Effector memory CD8-positive, alpha-beta T cell (primary cell): Measurements from ENCODE around the gene PCDHGC5.

Source experiments
- ATAC-seq: fragments of 150-1000 bp; cut with Tn5 transposase; replicated peaks from 2 replicates; pipeline ENCODE4 v1.10.0; 2021; ENCODE audit warnings: mild to moderate bottlenecking, moderate library complexity
- DNase-seq, 3 experiments: peaks; one replicate each; pipeline ENCODE4 v3.0.0; 2021
- H3K27ac Mint-ChIP-seq, 2 donors: one replicate each; pipeline ENCODE4 v1.8.0; 2022; ENCODE audit warnings: mild to moderate bottlenecking in 2 of 2, mixed read lengths in 2 of 2, moderate library complexity in 2 of 2
- H3K27me3 Mint-ChIP-seq, 2 donors: one replicate each; pipeline ENCODE4 v1.8.0; 2022; ENCODE audit warnings: mixed read lengths in 2 of 2
- H3K36me3 Mint-ChIP-seq: one replicate; pipeline ENCODE4 v1.8.0; 2022; ENCODE audit warnings: mild to moderate bottlenecking, moderate library complexity, mixed read lengths; ENCODE audit not compliant: insufficient read depth
- H3K4me1 Mint-ChIP-seq, 2 donors: one replicate each; pipeline ENCODE4 v1.8.0; 2022; ENCODE audit warnings: low read depth in 2 of 2, mixed read lengths in 2 of 2
- H3K4me3 Mint-ChIP-seq, 2 donors: one replicate each; pipeline ENCODE4 v1.8.0; 2022; ENCODE audit warnings: mild to moderate bottlenecking in 2 of 2, mixed read lengths in 2 of 2, moderate library complexity in 2 of 2
- H3K9me3 Mint-ChIP-seq, 2 donors: one replicate each; pipeline ENCODE4 v1.8.0; 2022; ENCODE audit warnings: mixed read lengths in 2 of 2

The PCDHGC5 gene

DNA sequence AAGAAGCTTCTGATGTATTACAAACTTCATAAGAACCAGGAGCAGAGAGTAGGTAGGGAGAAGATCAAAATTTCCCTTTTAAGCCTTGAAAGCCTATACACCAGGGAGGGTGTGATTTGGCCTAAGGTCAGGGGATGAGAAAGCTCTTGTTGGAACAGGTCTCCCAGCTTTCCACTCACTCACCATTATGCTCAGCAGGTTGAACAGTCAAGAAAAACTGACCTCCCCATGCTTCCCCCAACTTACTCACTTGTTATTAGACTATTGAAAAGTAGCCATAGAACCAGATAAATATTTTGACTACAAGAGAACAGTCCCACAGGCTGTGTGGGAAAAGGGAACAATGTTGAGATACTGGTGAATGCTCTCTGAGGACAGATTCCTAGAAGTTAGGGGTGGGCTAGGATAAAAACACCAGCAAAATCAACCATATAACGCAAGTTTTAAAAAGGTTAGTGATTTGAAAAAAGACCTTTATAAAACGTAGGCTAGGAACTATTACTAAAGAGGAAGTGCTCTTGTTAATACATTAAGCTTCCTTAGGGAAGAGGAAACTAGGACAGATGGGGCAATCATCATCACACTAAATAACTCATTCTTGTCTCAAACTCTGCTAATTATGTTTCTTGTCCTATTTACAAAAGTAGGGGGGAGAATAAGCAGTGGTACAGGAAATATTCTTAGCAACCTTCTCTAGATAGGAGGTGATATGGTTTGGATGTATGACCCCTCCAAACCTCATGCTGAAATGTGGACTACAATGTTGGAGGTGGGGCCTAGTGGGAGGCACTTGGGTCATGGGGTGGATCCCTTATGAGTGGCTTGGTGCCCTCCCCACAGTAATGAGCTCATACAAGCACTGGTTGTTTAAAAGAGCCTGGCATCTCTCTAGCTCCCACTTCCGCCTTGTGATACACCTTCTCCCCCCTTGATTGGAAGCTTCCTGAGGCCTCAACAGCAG, 31.0 kb downstream of the PCDHGC5 start:
- Mint-ChIP-seq H3K9me3 (no peaks in the 10 kb centered on the region), H3K27ac (peak overlapping the region; percentile 20 to 54), H3K36me3 (peaks cover 95% of the 10 kb centered on the region)

DNA sequence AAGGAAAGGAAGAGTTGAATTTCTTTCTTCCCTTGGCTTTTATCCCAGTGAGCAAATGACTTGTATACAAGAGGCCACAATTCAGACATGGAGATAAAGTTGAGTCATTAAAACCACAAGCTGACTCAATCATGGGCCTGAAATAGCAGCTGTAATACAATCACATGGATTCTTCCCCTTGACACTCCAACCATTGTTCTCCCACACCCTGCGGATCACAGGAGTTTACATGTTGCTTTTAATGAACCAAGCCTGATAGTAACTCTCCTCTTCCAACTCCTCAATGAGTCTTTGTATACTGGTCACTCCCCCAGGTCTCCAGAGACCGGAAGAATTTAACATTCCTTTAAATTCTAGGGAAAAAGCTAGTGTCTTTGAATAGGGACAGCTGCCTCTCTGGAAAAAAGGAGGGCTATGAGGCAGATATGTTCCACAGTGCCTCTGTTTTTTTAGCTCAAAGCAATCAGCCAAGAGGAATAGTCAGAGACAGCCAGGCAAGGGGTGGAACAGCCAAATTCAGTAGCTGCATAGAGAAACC, 32.4 kb downstream of the PCDHGC5 start:
- Mint-ChIP-seq H3K27ac (peak overlapping the region in 1 of 2 donors; percentile 58), H3K36me3 (peaks cover 93% of the 10 kb centered on the region), H3K4me1 (peaks cover 13 to 23% of the 10 kb centered on the region in 2 donors)

More for the DNA sequence above, 31.0 kb downstream of the PCDHGC5 start:
- DNase-seq, result no peak
- ATAC-seq, result no peak
- H3K4me3 Mint-ChIP-seq, result no peak overlapping the region
- H3K4me1 Mint-ChIP-seq, result peaks cover 20 to 28% of the 10 kb centered on the region in 2 donors
- H3K27me3 Mint-ChIP-seq, result no peaks in the 10 kb centered on the region

GRCh38 chr5:141522301-141522700, 33.4 kb downstream of the PCDHGC5 start:
- Mint-ChIP-seq H3K9me3 (no peaks in the 10 kb centered on the region), H3K4me1 (peaks cover 7 to 15% of the 10 kb centered on the region in 2 donors), H3K4me3 (no peak overlapping the region), H3K27me3 (no peaks in the 10 kb centered on the region), H3K27ac (peak overlapping the region; percentile 20 to 58), H3K36me3 (peaks cover 93% of the 10 kb centered on the region)
- no peak for ATAC-seq
- no peak for DNase-seq

More for the DNA sequence above, 32.4 kb downstream of the PCDHGC5 start:
- Mint-ChIP-seq H3K27me3 (no peaks in the 10 kb centered on the region), H3K9me3 (no peaks in the 10 kb centered on the region), H3K4me3 (no peak overlapping the region)
- ATAC-seq (no peak), DNase-seq (no peak)

GRCh38 chr5:141523991-141524390, 35.1 kb downstream of the PCDHGC5 start:
- DNase-seq (no peak), ATAC-seq (no peak)
- H3K36me3 Mint-ChIP-seq, result peaks cover 83% of the 10 kb centered on the region
- no peaks in the 10 kb centered on the region for H3K9me3 Mint-ChIP-seq
- H3K4me3 Mint-ChIP-seq, result no peak overlapping the region
- peaks cover 7 to 14% of the 10 kb centered on the region in 2 donors for H3K4me1 Mint-ChIP-seq
- no peaks in the 10 kb centered on the region for H3K27me3 Mint-ChIP-seq
- no peak overlapping the region for H3K27ac Mint-ChIP-seq

DNA sequence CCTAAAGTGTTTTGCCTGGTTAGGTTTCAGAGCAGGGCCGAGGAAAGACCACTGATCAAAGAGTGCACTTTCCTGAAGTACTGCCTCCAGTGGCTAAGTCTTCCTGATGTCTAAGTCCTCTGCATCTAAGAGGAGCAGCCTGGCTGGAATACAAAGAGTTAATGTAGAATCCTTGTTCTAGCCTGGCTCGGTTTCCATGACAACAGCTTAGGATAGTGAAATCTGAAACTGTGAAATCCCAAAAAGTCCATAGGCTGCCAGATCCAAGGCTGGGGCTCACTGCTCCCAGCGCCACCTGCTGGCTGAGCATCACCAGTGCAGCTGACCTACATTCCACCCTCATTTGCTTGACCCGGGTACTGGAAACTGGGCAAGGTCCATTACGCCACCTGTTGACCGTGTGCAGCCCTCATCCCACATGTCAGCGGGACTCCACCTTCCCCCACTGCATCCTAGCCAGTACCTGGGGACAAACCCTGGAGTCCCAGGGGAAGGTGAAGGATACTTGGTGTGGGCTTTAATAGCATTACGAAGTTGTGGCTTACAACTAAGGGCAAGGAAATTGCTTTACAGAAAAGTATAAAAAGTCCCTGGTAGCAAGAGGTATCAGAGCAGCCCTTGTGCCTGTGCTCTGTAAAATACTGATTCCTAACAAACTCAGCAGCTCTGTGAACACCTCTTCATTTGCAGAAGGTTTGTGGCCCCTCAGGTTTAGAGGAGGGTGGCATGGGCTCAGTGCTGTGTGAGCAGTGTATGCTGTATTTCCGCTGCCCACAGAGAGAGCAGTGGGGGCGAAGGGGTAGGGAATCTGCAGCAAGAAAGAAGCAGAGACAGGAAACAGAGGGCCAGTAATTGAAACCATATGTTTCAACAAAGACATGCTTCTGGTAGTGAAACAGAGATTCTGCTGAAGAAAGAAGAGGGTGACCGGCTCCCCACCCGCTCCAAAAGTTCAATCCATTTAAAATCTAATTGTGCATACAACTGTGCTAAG, 36.0 kb downstream of the PCDHGC5 start:
- Mint-ChIP-seq H3K36me3 (peaks cover 74% of the 10 kb centered on the region), H3K4me3 (no peak overlapping the region), H3K27ac (peak overlapping the region; percentile 42 to 70), H3K4me1 (peaks cover 7 to 14% of the 10 kb centered on the region in 2 donors), H3K27me3 (no peaks in the 10 kb centered on the region), H3K9me3 (no peaks in the 10 kb centered on the region)
- DNase-seq (peak; percentile 38 to 49 (median 45)), ATAC-seq (peak; percentile 85)

GRCh38 chr5:141525653-141526052, 36.8 kb downstream of the PCDHGC5 start:
- ATAC-seq, result no peak
- H3K9me3 Mint-ChIP-seq, result no peaks in the 10 kb centered on the region
- DNase-seq, result no peak
- no peak overlapping the region for H3K4me3 Mint-ChIP-seq
- H3K4me1 Mint-ChIP-seq, result peaks cover 4 to 14% of the 10 kb centered on the region in 2 donors
- peak overlapping the region; percentile 42 to 70 for H3K27ac Mint-ChIP-seq
- H3K36me3 Mint-ChIP-seq, result peaks cover 66% of the 10 kb centered on the region
- H3K27me3 Mint-ChIP-seq, result no peaks in the 10 kb centered on the region

GRCh38 chr5:141527426-141527825, 38.5 kb downstream of the PCDHGC5 start:
- no peaks in the 10 kb centered on the region for H3K27me3 Mint-ChIP-seq
- peaks cover 48% of the 10 kb centered on the region for H3K36me3 Mint-ChIP-seq
- no peak overlapping the region for H3K4me3 Mint-ChIP-seq
- H3K9me3 Mint-ChIP-seq, result no peaks in the 10 kb centered on the region
- ATAC-seq (no peak), DNase-seq (no peak)
- no peak overlapping the region for H3K27ac Mint-ChIP-seq
- H3K4me1 Mint-ChIP-seq, result peaks cover 0 to 12% of the 10 kb centered on the region in 2 donors

DNA sequence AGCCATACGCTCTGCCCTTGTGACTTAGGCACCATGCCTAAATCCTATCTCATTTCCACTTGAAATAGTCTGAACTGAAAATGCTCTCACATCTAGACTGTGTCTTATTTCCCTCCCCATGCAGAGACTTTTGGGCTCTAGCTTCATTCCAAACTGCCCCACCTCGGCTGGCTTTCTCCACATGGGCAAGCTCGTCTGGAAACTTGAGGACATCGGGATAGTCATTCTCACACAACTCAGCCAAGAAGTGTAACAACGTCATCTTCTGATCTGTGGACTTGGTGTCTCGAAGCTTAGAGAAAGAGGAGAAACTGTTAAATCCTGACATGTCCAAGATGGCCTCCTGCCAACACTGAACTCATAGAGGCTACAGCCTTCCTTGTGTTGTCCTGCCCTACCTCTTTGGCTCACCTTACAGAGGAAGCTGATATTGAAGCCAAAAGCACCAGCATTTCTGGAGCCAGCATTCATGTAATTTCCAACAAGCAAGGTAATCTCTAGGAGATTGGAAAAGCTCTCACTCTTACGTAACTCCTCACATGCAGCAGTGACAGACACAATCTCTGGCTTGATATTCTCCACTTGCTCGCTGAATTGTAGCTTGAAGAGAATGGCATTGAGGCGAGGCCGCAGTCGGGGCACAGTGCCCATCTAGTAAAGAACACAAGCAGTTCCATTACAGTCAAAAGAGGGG, 39.6 kb downstream of the PCDHGC5 start:
- H3K27me3 Mint-ChIP-seq, result no peaks in the 10 kb centered on the region
- DNase-seq (no peak), ATAC-seq (no peak)
- peaks cover 42% of the 10 kb centered on the region for H3K36me3 Mint-ChIP-seq
- H3K27ac Mint-ChIP-seq, result peak overlapping the region in 1 of 2 donors; percentile 57
- peaks cover 0 to 12% of the 10 kb centered on the region in 2 donors for H3K4me1 Mint-ChIP-seq
- H3K4me3 Mint-ChIP-seq, result no peak overlapping the region
- H3K9me3 Mint-ChIP-seq, result no peaks in the 10 kb centered on the region

- ATAC-seq (no peak), DNase-seq (no peak)
- Mint-ChIP-seq H3K27ac (peak overlapping the region in 1 of 2 donors; percentile 57), H3K4me1 (peaks cover 0 to 12% of the 10 kb centered on the region in 2 donors), H3K4me3 (no peak overlapping the region), H3K36me3 (peaks cover 36% of the 10 kb centered on the region), H3K27me3 (no peaks in the 10 kb centered on the region), H3K9me3 (no peaks in the 10 kb centered on the region)
These were observed 40.1 kb downstream of the PCDHGC5 start for GRCh38 chr5:141529002-141529401.

- no peak overlapping the region for H3K4me3 Mint-ChIP-seq
- H3K27ac Mint-ChIP-seq, result no peak overlapping the region
- peaks cover 0 to 8% of the 10 kb centered on the region in 2 donors for H3K4me1 Mint-ChIP-seq
- DNase-seq, result no peak
- no peaks in the 10 kb centered on the region for H3K9me3 Mint-ChIP-seq
- H3K27me3 Mint-ChIP-seq, result no peaks in the 10 kb centered on the region
- H3K36me3 Mint-ChIP-seq, result peaks cover 29% of the 10 kb centered on the region
- no peak for ATAC-seq
These were observed 41.0 kb downstream of the PCDHGC5 start for GRCh38 chr5:141529873-141530272.

GRCh38 chr5:141532726-141533125, 43.8 kb downstream of the PCDHGC5 start:
- Mint-ChIP-seq H3K4me1 (peaks cover 6 to 14% of the 10 kb centered on the region in 2 donors), H3K27ac (no peak overlapping the region), H3K36me3 (peaks cover 13% of the 10 kb centered on the region), H3K27me3 (no peaks in the 10 kb centered on the region), H3K9me3 (no peaks in the 10 kb centered on the region), H3K4me3 (no peak overlapping the region)
- no peak for DNase-seq
- ATAC-seq, result no peak

DNA sequence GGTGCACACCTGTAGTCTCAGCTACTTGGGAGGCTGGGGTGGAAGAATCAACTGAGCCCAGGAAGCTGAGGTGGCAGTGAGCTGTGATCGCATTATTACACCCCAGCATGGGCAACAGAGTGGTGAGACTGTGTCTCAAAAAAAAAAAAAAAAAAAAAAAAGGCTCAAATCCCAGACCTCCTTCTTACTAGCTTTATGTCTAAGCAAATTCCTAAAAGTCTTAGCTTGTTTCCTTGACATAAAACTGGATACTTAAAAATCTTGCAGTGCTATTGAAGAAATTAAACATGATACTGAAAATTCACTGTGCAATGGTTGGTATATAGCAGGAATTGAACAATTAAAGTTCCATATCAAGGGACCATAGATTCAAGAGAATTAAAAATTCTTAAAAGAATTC, 45.0 kb downstream of the PCDHGC5 start:
- DNase-seq, result no peak
- peak overlapping the region in 1 of 2 donors; percentile 2 for H3K27ac Mint-ChIP-seq
- peaks cover 2 to 14% of the 10 kb centered on the region in 2 donors for H3K4me1 Mint-ChIP-seq
- H3K36me3 Mint-ChIP-seq, result peaks cover 22% of the 10 kb centered on the region
- no peaks in the 10 kb centered on the region for H3K9me3 Mint-ChIP-seq
- no peak overlapping the region for H3K4me3 Mint-ChIP-seq
- H3K27me3 Mint-ChIP-seq, result no peaks in the 10 kb centered on the region
- ATAC-seq, result no peak
